SK-N-SH (cell line): ENCODE data around the gene MYLIP.

Experiments
- EP300 ChIP-seq, 2 experiments: IDR thresholded peaks; 2 replicates each; pipeline versions ENCODE4 v1.4.0 to v1.6.1; 2012; ENCODE audit warnings: borderline replicate concordance in 1 of 2, low read depth in 1 of 2, low read length in 1 of 2
- GABPA ChIP-seq: IDR thresholded peaks from 2 replicates; pipeline ENCODE4 v1.4.0; 2012; ENCODE audit warnings: low read depth, mild to moderate bottlenecking
- MXI1 ChIP-seq: IDR thresholded peaks from 2 replicates; pipeline ENCODE4 v1.6.1; 2012; ENCODE audit warnings: mild to moderate bottlenecking, low read depth, low read length, improper control_type of control experiment
- NFIC ChIP-seq: IDR thresholded peaks from 2 replicates; pipeline ENCODE4 v1.4.0; 2012; ENCODE audit warnings: borderline replicate concordance
- NRF1 ChIP-seq: IDR thresholded peaks from 2 replicates; pipeline ENCODE4 v1.6.1; 2012; ENCODE audit warnings: low read depth, mild to moderate bottlenecking, low read length
- POLR2AphosphoS5 ChIP-seq: IDR thresholded peaks from 2 replicates; pipeline ENCODE4 v1.6.1; 2012; ENCODE audit warnings: low read depth, low read length
- SMC3 ChIP-seq: IDR thresholded peaks from 2 replicates; pipeline ENCODE4 v1.6.1; 2012; ENCODE audit warnings: low read depth, low read length, improper control_type of control experiment
- TEAD4 ChIP-seq: IDR thresholded peaks from 2 replicates; pipeline ENCODE4 v1.4.0; 2012; ENCODE audit warnings: mild to moderate bottlenecking, borderline replicate concordance; ENCODE audit not compliant: insufficient read depth
- YY1 ChIP-seq: IDR thresholded peaks from 2 replicates; pipeline ENCODE4 v1.4.0; 2012; ENCODE audit warnings: low read depth, mild to moderate bottlenecking
- TF ChIP-seq, protein P1 (sequence below): fragments of 200-600 bp; sonication (generic); IDR thresholded peaks from 2 replicates; pipeline ENCODE4 v1.6.1; 2017; ENCODE audit warnings: antibody characterized with exemption, mild to moderate bottlenecking, moderate library complexity
- TF ChIP-seq, protein P2 (sequence below): IDR thresholded peaks from 2 replicates; pipeline ENCODE4 v1.4.0; 2012; ENCODE audit warnings: low read depth, borderline replicate concordance
- TF ChIP-seq, protein P3 (sequence below): IDR thresholded peaks from 2 replicates; pipeline ENCODE4 v1.4.0; 2012; ENCODE audit warnings: low read depth
- TF ChIP-seq, protein P4 (sequence below): IDR thresholded peaks from 2 replicates; pipeline ENCODE4; 2012
- TF ChIP-seq, protein P5 (sequence below): IDR thresholded peaks from 2 replicates; pipeline ENCODE4 v1.4.0; 2012; ENCODE audit warnings: low read depth, borderline replicate concordance

DNA sequence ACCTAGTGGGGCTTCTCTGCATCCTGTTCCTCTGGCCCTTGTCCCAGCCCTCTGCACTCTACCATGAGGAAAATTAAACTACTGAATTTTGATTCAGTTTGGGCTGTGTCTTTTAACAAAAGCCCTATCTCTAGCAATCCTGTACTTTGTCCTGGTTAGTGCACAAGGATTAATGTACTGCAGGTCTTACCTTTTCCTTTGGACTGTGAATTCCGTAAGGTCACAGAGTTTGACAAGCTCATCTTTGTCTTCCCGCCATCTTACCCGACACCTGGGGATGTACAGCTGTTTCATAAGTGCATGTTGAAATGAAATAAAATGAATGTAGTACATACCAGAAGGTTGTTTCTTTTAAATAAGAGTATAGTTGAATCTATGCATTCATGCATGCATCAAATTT lies 41.5 kb upstream of the MYLIP start:
- TF ChIP-seq, protein P1, sequence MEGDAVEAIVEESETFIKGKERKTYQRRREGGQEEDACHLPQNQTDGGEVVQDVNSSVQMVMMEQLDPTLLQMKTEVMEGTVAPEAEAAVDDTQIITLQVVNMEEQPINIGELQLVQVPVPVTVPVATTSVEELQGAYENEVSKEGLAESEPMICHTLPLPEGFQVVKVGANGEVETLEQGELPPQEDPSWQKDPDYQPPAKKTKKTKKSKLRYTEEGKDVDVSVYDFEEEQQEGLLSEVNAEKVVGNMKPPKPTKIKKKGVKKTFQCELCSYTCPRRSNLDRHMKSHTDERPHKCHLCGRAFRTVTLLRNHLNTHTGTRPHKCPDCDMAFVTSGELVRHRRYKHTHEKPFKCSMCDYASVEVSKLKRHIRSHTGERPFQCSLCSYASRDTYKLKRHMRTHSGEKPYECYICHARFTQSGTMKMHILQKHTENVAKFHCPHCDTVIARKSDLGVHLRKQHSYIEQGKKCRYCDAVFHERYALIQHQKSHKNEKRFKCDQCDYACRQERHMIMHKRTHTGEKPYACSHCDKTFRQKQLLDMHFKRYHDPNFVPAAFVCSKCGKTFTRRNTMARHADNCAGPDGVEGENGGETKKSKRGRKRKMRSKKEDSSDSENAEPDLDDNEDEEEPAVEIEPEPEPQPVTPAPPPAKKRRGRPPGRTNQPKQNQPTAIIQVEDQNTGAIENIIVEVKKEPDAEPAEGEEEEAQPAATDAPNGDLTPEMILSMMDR: no peak
- TF ChIP-seq YY1 (no peak), NRF1 (no peak), MXI1 (no peak), EP300 (IDR thresholded peaks at IDR 0.05; ENCODE audit: borderline replicate concordance in 1 of 2, low read depth in 1 of 2, low read length in 1 of 2) (no peak), GABPA (no peak), NFIC (no peak), POLR2AphosphoS5 (no peak), SMC3 (no peak), TEAD4 (no peak)
- TF ChIP-seq, protein P2, sequence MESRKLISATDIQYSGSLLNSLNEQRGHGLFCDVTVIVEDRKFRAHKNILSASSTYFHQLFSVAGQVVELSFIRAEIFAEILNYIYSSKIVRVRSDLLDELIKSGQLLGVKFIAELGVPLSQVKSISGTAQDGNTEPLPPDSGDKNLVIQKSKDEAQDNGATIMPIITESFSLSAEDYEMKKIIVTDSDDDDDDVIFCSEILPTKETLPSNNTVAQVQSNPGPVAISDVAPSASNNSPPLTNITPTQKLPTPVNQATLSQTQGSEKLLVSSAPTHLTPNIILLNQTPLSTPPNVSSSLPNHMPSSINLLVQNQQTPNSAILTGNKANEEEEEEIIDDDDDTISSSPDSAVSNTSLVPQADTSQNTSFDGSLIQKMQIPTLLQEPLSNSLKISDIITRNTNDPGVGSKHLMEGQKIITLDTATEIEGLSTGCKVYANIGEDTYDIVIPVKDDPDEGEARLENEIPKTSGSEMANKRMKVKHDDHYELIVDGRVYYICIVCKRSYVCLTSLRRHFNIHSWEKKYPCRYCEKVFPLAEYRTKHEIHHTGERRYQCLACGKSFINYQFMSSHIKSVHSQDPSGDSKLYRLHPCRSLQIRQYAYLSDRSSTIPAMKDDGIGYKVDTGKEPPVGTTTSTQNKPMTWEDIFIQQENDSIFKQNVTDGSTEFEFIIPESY: no peak
- TF ChIP-seq, protein P3, sequence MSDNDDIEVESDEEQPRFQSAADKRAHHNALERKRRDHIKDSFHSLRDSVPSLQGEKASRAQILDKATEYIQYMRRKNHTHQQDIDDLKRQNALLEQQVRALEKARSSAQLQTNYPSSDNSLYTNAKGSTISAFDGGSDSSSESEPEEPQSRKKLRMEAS: no peak
- TF ChIP-seq, protein P4, sequence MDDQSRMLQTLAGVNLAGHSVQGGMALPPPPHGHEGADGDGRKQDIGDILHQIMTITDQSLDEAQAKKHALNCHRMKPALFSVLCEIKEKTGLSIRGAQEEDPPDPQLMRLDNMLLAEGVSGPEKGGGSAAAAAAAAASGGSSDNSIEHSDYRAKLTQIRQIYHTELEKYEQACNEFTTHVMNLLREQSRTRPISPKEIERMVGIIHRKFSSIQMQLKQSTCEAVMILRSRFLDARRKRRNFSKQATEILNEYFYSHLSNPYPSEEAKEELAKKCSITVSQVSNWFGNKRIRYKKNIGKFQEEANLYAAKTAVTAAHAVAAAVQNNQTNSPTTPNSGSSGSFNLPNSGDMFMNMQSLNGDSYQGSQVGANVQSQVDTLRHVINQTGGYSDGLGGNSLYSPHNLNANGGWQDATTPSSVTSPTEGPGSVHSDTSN: no peak
- TF ChIP-seq, protein P5, sequence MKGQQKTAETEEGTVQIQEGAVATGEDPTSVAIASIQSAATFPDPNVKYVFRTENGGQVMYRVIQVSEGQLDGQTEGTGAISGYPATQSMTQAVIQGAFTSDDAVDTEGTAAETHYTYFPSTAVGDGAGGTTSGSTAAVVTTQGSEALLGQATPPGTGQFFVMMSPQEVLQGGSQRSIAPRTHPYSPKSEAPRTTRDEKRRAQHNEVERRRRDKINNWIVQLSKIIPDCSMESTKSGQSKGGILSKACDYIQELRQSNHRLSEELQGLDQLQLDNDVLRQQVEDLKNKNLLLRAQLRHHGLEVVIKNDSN: no peak
